ENCODE results near the gene SYCN. TPM values are rescaled to one million over a fixed set of nuclear protein-coding genes. Genes with fewer than 3 reads are reported as not detected.

SYCN gene
- total RNA-seq, 2 donors from 2014 or later, result not detected

DNA sequence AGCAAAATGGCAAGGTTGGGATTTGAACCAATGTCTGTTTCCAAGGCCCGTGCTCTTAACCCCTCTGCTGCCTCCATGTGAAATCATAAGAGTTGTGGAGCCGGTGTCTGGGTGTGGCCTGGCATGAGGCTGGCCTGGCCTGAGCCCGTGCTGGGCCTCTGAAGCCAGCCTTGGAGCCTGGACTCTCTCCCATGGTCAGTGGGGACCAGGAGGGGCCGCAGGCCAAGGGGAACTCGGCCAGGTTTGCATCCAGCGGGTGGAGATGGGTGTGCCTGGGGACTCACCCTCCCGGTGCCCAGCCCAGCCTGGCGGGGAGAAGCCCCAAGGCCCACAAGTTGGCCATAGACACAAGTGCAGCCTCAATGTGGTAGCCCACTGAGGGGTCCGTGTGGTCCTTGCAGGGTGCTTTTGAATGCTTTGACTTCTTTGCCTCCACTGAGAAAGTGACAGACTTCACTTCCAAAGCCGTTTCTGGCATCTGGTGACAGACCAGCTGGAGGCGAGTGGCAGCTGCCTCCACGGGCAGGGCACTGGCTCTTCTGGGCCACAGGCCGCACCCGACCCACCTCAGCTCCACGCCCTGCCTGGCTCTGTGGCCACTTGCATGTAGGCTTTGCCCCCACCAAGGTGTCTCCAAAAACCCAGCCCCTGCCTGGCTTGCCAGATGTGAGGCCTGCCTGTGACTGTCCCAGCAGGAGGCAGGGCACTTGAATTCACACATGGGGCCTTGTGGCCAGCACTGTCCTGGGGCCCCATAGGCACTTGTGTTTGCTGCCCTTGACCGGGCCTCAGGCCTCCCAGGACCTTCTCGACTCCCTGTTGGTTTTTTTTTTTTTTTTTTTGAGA lies 33.5 kb downstream of the SYCN start:
- no peak for TF ChIP-seq CTCF (IDR thresholded peaks at IDR 0.05)
- peaks cover 5 to 32% of the 10 kb centered on the region in 2 donors for H3K4me1 ChIP-seq (ENCODE audit: control insufficient read depth in 1 of 2, low read depth in 2 of 2)
- no peak overlapping the region for H3K27ac ChIP-seq
- H3K9me3 ChIP-seq, result no peaks in the 10 kb centered on the region
- ATAC-seq (ENCODE audit: insufficient number of reproducible peaks, low FRiP score, low read depth), result no peak
- H3K27me3 ChIP-seq (replicated peaks; ENCODE audit: insufficient read depth), result no peaks in the 10 kb centered on the region
- no peak for DNase-seq (ENCODE audit: low spot score)
- peaks cover 16% of the 10 kb centered on the region for H3K36me3 ChIP-seq
- no peak overlapping the region for H3K4me3 ChIP-seq

DNA sequence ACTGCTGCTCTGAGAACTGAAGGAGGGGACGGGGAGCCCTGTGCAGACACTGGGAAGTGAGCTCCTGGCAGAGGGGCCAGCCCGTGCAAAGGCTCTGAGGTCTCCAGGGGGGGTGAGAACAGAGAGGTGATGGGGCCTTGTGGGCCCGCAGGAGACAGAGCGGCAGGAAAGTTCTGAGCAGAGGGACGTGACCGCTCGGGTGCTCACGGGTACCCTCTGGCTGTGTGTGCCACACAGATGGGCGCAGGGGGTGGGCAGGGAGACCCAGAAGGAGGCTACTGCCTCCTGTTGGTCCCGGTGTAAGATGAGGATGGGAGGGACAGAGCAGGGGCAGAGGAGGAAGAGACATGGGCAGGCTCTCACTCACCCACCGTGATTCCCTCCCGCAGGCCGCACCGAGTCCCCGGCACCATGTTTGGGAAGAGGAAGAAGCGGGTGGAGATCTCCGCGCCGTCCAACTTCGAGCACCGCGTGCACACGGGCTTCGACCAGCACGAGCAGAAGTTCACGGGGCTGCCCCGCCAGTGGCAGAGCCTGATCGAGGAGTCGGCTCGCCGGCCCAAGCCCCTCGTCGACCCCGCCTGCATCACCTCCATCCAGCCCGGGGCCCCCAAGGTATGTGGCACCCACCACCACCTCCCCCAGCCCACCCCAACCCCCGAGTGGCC lies 34.8 kb downstream of the SYCN start:
- peaks cover 5 to 32% of the 10 kb centered on the region in 2 donors for H3K4me1 ChIP-seq (ENCODE audit: control insufficient read depth in 1 of 2, low read depth in 2 of 2)
- DNase-seq (ENCODE audit: low spot score) (no peak), ATAC-seq (ENCODE audit: insufficient number of reproducible peaks, low FRiP score, low read depth) (no peak)
- TF ChIP-seq CTCF (IDR thresholded peaks at IDR 0.05), result no peak
- no peak overlapping the region for H3K4me3 ChIP-seq
- H3K27me3 ChIP-seq (replicated peaks; ENCODE audit: insufficient read depth), result no peaks in the 10 kb centered on the region
- no peaks in the 10 kb centered on the region for H3K9me3 ChIP-seq
- peaks cover 12% of the 10 kb centered on the region for H3K36me3 ChIP-seq
- no peak overlapping the region for H3K27ac ChIP-seq

DNA sequence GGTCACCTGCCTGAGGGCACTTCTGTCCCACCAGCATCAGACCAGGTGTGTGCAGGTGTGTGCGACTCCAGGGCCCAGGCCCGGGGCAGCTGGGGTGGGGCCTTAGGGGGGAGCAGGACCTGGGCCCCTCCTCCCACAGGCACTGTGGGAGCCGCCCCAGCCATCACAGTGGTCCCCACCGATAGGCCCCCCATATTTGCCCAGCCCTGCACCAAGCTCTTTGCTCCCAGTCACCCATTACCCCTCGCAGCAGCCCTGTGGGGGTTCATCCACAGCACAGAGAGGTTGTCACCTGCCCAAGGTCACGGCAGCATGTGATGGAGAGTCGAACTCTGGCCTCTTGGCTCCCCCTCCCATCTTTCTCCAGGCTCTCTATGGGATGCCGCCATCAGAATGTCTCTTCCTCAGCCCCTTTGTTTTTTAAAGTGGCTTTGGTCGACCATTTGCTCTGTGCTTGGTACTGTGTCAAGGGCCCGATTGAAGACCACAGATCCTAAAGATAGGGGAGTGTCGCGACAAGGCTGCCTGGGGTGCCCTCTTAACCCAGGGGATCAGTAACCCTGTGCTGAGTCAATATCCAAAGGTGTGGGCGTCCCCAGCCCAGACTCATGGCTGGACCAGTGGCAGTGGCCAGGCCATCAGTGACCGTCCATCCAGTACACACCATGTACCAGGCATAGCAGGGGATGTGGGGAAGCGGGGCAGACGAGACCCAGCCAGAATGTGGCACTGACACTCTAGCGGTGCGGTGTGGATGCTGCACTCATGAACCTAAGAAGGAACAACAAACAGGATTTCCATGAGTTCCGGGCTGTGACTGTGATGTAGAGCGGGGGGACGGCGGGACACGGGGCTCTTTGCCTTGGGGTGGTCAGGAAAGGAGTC lies 35.6 kb downstream of the SYCN start:
- Histone ChIP-seq H3K4me1 (ENCODE audit: control insufficient read depth in 1 of 2, low read depth in 2 of 2) (peaks cover 5 to 32% of the 10 kb centered on the region in 2 donors), H3K4me3 (no peak overlapping the region), H3K27ac (no peak overlapping the region), H3K27me3 (replicated peaks; ENCODE audit: insufficient read depth) (no peaks in the 10 kb centered on the region), H3K36me3 (peaks cover 12% of the 10 kb centered on the region), H3K9me3 (no peaks in the 10 kb centered on the region)
- DNase-seq (ENCODE audit: low spot score) (no peak), ATAC-seq (ENCODE audit: insufficient number of reproducible peaks, low FRiP score, low read depth) (no peak)
- no peak for TF ChIP-seq CTCF (IDR thresholded peaks at IDR 0.05)

DNA sequence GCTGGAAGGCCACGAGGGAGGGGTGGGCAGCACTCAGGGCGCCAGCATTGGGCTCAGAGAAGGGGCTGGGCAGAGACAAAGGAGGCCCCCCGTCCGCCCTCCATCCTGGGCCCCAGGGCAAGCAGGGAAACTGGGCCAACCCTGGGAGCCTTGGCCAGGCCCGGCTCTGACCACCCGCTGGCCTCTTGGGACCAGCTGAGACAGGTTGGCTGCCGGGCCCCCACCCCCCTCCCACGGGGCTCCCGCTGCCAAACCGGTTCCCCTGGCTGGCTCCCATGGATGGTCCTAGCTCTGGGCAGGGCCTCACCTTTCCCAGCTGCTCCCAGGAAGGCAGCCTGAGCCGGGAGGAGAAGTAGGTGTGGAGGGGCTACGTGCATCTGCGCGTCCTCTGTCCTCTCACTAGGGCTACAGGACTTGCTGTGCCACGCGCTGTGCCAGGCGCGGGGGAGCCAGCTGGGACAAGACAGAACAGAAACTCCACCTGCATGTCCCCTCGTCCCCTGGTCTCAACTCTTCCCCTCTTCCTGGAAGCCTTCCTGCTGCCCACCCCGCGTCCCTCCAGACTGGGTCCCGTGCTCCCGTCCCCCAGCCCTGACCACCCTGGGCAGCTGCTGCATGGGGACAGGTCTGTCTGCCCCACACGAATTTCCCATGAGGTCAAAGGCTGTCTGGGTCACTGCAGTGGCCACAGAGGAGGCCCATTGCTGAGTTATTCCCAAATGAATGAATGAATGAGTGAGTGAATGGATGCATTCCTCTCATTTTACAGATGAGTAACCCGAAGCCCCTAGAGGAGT lies 36.4 kb downstream of the SYCN start:
- H3K4me1 ChIP-seq (ENCODE audit: control insufficient read depth in 1 of 2, low read depth in 2 of 2), result peaks cover 5 to 32% of the 10 kb centered on the region in 2 donors
- no peak for TF ChIP-seq CTCF (IDR thresholded peaks at IDR 0.05)
- H3K9me3 ChIP-seq, result no peaks in the 10 kb centered on the region
- no peaks in the 10 kb centered on the region for H3K27me3 ChIP-seq (replicated peaks; ENCODE audit: insufficient read depth)
- H3K4me3 ChIP-seq, result no peak overlapping the region
- H3K27ac ChIP-seq, result no peak overlapping the region
- ATAC-seq (ENCODE audit: insufficient number of reproducible peaks, low FRiP score, low read depth) (no peak), DNase-seq (ENCODE audit: low spot score) (no peak)
- peaks cover 9% of the 10 kb centered on the region for H3K36me3 ChIP-seq

Measured in thoracic aorta (tissue), 2 donors.